ENCODE measurements around the gene DMWD.

DNA sequence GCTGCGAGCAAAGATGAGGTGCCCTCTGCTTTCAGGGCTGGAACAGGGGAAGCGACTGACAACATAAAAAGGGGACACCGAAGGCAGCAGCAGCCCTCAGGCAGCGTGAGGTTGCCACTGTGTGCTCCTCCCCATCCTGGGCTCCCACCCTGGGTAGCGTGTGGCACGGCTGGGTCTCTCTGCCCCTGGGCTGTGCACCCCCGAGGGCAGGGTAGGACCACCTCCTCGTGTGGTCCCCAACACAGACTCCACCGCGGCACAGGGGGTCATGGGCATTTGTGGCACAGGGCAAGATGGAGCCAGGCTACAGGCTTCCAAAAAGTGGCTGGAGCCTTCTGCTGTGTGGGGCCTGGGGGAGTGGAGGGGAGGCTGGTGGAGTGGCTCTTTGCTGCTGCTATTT, 28.9 kb upstream of the DMWD start:
- no peak for TF ChIP-seq CTCF (IDR thresholded peaks at IDR 0.05; ENCODE audit: low read depth, low read length, poor library complexity, severe bottlenecking)
- no peak for TF ChIP-seq EZH2phosphoT487 (IDR thresholded peaks at IDR 0.05; ENCODE audit: borderline replicate concordance, low read length)
